IPS DF 6.9 (cell line): Measurements from ENCODE around the gene LRRC47.

Experiments
- DNase-seq: peaks from one replicate; pipeline ENCODE4 v3.0.0-alpha.2; 2013; ENCODE audit warnings: low read depth, low spot score
- H3K27ac ChIP-seq: one replicate; pipeline ENCODE4 v1.5.1; 2013; ENCODE audit warnings: low read length, control low read depth
- H3K27me3 ChIP-seq: 2 replicates; pipeline ENCODE4 v1.6.1; 2013; ENCODE audit warnings: mild to moderate bottlenecking, low read length; ENCODE audit not compliant: control insufficient read depth, insufficient read depth
- H3K36me3 ChIP-seq: 2 replicates; pipeline ENCODE4 v1.6.1; 2013; ENCODE audit warnings: low read length; ENCODE audit not compliant: control insufficient read depth, insufficient read depth
- H3K4me1 ChIP-seq: 2 replicates; pipeline ENCODE4 v1.6.1; 2013; ENCODE audit warnings: low read length; ENCODE audit not compliant: control insufficient read depth, insufficient read depth
- H3K4me3 ChIP-seq: 2 replicates; pipeline ENCODE4 v1.5.1; 2013; ENCODE audit warnings: mild to moderate bottlenecking, low read length
- H3K9me3 ChIP-seq: 2 replicates; pipeline ENCODE4 v1.6.1; 2013; ENCODE audit warnings: low read length, inconsistent platforms; ENCODE audit not compliant: control insufficient read depth, insufficient read depth
- whole genome bisulfite sequencing: extraction: QIAGEN DNeasy Blood & Tissue Kit; methylation state at CpG from one replicate; pipeline ENCODE4 v1.1.7; 2013; ENCODE audit warnings: mixed read lengths, missing lambda C conversion rate; ENCODE audit not compliant: insufficient read length, insufficient coverage; 5-methylcytosine and 5-hydroxymethylcytosine counted together

The LRRC47 gene

DNA sequence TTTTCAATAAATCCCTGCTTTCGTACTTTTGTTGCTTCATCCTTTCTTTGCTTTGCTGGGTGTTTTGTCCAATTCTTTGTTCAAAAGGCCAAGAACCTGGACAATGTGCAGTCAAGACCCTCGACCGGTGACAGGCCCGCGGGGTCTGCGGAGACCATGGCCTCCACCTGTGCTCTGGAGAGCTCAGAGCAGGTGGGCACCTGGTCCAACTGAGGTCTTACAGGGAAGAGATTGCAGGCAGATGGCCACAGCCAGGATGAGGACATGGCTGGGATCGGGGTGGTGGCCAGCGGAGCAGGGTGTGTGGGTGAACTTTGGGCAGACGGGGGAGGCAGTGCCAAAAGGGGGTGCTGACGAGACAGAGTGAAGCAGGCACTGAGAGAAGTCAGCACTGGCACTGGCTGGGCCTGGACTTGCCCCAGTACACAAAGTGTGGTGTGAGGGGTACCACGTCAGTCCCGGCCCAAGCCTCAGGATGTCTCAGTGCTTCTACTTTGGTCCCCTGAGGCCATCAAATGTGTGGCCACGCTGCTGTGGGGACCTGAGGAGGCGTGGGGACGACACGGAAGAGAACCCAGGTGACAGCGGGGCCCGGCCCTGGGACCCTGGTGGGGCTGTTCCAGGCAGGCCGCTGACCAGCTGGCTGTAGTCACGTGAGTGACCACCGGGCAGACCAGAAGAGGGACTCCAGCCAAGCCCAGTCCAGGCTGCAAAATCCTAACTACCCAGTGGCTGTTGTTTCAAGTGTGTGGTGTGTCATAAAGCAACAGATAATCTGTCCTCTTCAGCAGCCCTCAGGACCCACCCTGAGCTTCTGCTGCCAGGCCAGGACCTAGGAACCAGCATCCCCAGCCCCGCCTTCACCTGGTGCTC lies 54.5 kb downstream of the LRRC47 start:
- Histone ChIP-seq H3K27me3 (no peaks in the 10 kb centered on the region), H3K4me3 (no peak overlapping the region), H3K4me1 (peaks cover 7% of the 10 kb centered on the region), H3K36me3 (peaks cover 26% of the 10 kb centered on the region), H3K9me3 (no peaks in the 10 kb centered on the region), H3K27ac (no peak overlapping the region)
- DNase-seq, result no peak
- no CpG with 5 or more reads among the region's 22 CpGs for WGBS

DNA sequence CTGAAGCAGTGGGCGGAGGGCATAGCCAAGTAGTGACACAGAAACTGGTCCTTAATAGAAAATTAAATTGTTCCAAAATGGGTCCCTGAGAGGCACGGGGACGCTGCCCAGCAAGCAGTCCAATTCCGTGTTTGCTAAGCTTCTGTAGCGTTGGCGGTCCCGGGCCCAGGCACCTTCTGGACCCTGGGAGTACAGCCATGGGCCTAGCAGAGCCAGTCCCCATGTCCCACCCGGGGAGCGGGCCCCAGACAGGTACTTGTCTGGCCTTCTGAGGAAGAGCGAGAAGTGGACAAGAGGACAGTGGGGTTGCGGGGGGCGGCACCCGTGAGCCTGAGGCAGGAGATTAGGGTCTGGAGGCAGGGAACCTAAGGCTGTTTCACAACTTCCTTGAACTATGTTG lies 55.5 kb downstream of the LRRC47 start:
- no peak for DNase-seq
- no peaks in the 10 kb centered on the region for H3K27me3 ChIP-seq
- peaks cover 28% of the 10 kb centered on the region for H3K36me3 ChIP-seq
- H3K4me1 ChIP-seq, result peaks cover 3% of the 10 kb centered on the region
- H3K9me3 ChIP-seq, result no peaks in the 10 kb centered on the region
- WGBS, result no CpG with 5 or more reads among the region's 13 CpGs
- no peak overlapping the region for H3K4me3 ChIP-seq
- no peak overlapping the region for H3K27ac ChIP-seq

DNA sequence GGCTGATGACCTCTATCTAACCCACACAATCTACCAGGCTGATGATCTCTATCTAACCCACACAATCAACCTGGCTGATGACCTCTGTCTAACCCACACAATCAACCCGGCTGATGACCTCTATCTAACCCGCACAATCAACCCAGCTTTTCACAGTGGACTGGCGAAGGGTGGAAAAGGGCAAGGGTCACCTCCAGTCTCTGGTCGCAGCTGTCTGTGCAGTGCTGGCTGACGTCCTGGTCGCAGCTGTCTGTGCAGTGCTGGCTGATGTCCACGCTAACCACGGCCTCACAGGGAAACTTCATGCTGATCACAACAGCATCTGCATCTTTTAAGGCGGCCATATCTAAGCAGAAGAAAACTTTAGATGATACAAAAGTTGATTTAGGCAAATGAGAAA lies 56.3 kb downstream of the LRRC47 start:
- Histone ChIP-seq H3K27ac (no peak overlapping the region), H3K27me3 (no peaks in the 10 kb centered on the region), H3K4me1 (0 out of 2 replicates have a peak, but pooled peaks cover 2% of the 10 kb centered on the region), H3K9me3 (no peaks in the 10 kb centered on the region), H3K4me3 (no peak overlapping the region), H3K36me3 (peaks cover 28% of the 10 kb centered on the region)
- WGBS, result no CpG with 5 or more reads among the region's 9 CpGs
- no peak for DNase-seq

DNA sequence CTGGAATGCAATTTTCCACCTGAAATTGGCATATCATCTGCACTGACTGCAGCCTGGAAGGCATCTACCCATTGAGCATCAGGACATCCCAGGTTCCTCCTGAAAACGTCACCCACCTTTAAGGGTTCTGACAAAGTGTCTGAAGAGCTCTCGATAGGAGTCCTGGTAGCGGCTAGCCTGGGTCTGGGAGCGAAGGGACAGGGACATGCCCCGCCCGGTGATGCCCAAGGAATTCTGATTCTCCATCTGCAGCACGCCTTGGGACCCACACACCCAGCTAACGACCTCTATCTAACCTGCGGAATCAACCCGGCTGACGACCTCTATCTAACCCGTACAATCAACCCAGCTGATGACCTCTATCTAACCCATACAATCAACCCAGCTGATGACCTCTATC lies 57.4 kb downstream of the LRRC47 start:
- Histone ChIP-seq H3K4me1 (0 out of 2 replicates have a peak, but pooled peaks cover 2% of the 10 kb centered on the region), H3K36me3 (peaks cover 28% of the 10 kb centered on the region), H3K9me3 (no peaks in the 10 kb centered on the region), H3K4me3 (no peak overlapping the region), H3K27me3 (no peaks in the 10 kb centered on the region), H3K27ac (no peak overlapping the region)
- no peak for DNase-seq
- WGBS, result no CpG with 5 or more reads among the region's 12 CpGs

DNA sequence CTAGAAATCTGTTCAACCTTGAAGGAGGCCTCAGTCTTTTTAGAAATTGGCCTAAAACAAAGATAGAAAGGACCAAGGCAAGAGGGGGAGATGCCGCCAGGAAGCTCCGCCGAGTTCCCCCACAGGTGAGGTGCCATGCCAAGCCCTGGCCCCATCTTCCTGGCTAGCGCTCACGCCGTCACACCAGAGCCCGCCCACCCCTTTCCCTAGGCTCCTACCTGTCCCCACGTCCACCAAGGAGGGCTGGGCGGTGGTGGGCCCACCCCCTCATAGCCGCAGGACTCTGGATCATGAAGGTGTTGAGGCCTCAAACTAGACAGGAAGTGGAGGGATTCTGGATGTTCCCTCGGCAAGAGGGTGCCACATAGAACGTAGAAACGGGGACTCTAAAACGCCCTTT lies 59.6 kb downstream of the LRRC47 start:
- WGBS, result no CpG with 5 or more reads among the region's 14 CpGs
- no peak overlapping the region for H3K27ac ChIP-seq
- no peak overlapping the region for H3K4me3 ChIP-seq
- DNase-seq, result no peak
- H3K4me1 ChIP-seq, result peaks cover 6% of the 10 kb centered on the region; the same call in 1 of the 2 replicates
- peaks cover 18% of the 10 kb centered on the region for H3K36me3 ChIP-seq
- H3K9me3 ChIP-seq, result no peaks in the 10 kb centered on the region
- no peaks in the 10 kb centered on the region for H3K27me3 ChIP-seq

DNA sequence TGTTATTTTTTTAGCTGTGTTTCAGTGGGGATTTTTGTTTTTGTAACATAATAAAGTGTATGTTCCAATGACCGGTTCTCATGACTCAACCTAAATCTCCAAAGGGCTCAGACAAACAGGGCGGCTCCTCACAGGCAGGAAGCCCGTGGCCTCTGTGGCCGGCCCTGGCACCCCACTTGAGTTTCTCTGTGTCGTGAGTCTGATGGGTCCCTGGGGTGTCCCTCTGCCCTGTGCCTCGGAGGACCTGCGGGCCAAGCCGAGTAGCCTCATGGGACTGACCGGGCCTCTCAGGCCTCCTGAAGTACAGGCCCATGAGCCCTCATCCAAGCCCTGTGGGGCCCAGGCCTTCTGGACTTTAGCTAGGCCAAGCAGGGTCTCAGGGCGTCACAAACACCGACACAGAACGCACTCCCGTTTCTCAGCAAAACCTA lies 60.2 kb downstream of the LRRC47 start:
- Histone ChIP-seq H3K9me3 (no peaks in the 10 kb centered on the region), H3K27me3 (no peaks in the 10 kb centered on the region), H3K36me3 (peaks cover 15% of the 10 kb centered on the region), H3K27ac (no peak overlapping the region), H3K4me1 (peaks cover 6% of the 10 kb centered on the region; the same call in 1 of the 2 replicates), H3K4me3 (no peak overlapping the region)
- no peak for DNase-seq
- WGBS, result no CpG with 5 or more reads among the region's 13 CpGs

DNA sequence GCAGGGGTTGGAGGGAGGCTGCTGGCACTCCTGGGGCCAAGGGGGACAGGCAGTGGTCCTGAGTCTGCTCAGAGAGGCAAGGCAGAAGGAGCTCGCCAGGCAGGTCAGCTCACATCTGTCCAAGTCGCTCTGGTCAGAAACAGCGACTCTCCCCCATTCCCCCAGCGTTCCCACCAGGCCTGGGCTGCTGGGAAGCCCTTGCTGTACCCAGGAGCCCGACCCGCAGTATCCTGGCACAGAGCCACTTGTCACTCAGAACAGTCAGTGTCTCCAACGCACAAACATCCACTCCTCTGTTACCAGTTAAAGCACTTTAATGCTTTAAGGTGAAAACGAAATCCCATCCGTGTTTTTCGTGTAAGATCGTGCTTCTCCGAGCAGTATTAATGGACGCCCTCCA lies 60.6 kb downstream of the LRRC47 start:
- Histone ChIP-seq H3K27ac (no peak overlapping the region), H3K4me1 (peaks cover 6% of the 10 kb centered on the region; the same call in 1 of the 2 replicates), H3K36me3 (peaks cover 13% of the 10 kb centered on the region), H3K27me3 (no peaks in the 10 kb centered on the region), H3K9me3 (no peaks in the 10 kb centered on the region), H3K4me3 (no peak overlapping the region)
- no peak for DNase-seq
- WGBS, result no CpG with 5 or more reads among the region's 13 CpGs

DNA sequence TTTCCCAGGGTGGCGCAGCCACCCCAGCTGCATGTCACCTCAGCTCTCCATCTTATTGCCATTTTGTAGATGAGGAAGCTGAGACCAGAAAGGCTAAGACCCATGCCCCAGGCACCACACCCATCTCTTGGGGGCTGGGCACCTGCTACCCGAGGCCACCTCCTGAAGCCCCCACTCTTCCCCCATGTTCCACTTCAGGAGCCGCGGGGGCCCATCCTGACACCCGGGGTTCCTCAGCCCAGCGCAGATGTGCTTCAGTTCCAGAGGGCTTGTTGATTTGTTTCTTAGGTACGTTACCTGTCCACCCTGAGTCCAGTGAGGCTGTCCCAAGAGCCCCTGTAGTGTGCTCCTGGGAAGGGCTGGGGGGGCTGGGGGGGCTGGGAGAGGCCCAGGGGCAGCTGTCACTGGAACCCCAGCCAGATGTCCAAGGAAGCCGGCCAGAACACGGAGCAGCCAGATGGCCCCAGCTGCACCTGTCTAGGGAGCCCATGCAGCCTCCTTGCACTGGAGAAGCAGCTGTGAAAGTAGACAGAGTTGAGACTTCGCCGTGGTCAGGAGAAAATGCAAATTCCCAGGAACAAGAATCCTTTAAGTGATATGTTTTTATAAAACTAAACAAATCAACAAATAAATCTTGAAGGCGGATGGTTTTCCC lies 61.1 kb downstream of the LRRC47 start:
- Histone ChIP-seq H3K4me3 (no peak overlapping the region), H3K27me3 (no peaks in the 10 kb centered on the region), H3K4me1 (peaks cover 6% of the 10 kb centered on the region; the same call in 1 of the 2 replicates), H3K9me3 (no peaks in the 10 kb centered on the region), H3K36me3 (peaks cover 13% of the 10 kb centered on the region), H3K27ac (no peak overlapping the region)
- no CpG with 5 or more reads among the region's 12 CpGs for WGBS
- DNase-seq, result no peak

DNA sequence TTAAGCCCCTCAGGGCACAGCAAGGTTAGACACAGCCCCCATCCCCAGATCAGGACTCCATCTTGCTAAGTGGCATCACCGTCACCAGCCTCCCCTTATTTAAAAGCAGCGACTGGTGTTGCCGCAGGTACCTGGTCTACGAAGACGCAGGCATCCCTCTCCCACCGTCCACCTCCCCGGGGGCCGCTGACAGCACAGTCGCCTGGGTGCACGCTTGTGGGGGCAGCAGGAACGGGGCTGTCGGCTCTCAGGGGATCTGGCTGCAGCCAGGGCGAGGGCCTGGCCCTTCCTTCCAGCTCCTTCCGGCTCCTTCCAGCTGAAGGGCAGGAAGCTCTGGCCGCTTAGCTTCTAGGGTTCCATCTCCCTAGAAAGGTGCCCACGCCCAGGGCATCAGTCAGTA lies 61.7 kb downstream of the LRRC47 start:
- Histone ChIP-seq H3K4me1 (peaks cover 6% of the 10 kb centered on the region; the same call in 1 of the 2 replicates), H3K9me3 (no peaks in the 10 kb centered on the region), H3K4me3 (no peak overlapping the region), H3K27me3 (no peaks in the 10 kb centered on the region), H3K36me3 (peaks cover 10% of the 10 kb centered on the region), H3K27ac (no peak overlapping the region)
- WGBS, result no CpG with 5 or more reads among the region's 16 CpGs
- no peak for DNase-seq

DNA sequence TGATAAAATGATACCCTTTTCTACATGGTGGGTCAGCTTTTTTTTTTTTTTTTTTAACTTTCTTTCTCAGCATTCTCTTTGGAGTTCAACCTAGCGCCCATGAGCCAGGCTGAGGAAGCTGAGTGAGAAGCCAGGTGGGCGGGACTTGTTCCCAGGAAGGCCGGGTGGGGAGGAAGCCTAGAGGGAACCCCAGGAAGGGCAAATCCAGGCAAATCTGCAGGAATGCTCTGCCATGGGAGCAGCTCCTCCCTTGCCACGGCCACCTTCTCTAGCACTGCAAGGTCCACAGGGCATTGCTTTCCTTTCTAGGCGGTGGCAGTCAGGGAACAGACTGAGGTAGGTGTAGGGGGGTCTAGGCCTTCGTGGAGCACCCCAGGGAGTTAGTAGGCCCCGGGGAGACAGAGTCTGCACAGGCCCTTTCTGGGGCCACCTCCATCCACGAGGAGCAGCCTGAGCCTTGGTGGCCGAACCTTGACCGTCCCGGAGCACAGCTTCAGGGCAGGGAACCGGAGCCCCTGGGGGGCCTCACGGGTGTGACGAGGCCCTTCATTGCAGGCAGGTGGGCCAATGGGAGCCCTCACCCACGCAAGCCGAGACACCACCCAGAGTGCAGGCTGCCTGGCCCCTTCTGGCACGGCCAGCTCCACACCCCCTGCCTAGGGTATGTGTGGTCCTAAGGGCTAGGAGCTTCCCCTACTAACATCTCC lies 62.3 kb downstream of the LRRC47 start:
- Histone ChIP-seq H3K4me1 (peaks cover 6% of the 10 kb centered on the region; the same call in 1 of the 2 replicates), H3K27ac (no peak overlapping the region), H3K27me3 (no peaks in the 10 kb centered on the region), H3K36me3 (peaks cover 10% of the 10 kb centered on the region), H3K4me3 (no peak overlapping the region), H3K9me3 (no peaks in the 10 kb centered on the region)
- DNase-seq, result no peak
- WGBS, result no CpG with 5 or more reads among the region's 17 CpGs
